AG09319 (cell line): ENCODE results near the gene RCBTB2.

Source experiments
- DNase-seq: peaks from one replicate; pipeline ENCODE4 v3.0.0-alpha.2; 2010; ENCODE audit warnings: low read depth; ENCODE audit errors: extremely low read depth
- CTCF ChIP-seq: IDR thresholded peaks from 2 replicates; pipeline ENCODE4 v1.5.1; 2011; ENCODE audit warnings: low read depth, mild to moderate bottlenecking, inconsistent platforms, low read length, moderate library complexity

Gene RCBTB2

DNA sequence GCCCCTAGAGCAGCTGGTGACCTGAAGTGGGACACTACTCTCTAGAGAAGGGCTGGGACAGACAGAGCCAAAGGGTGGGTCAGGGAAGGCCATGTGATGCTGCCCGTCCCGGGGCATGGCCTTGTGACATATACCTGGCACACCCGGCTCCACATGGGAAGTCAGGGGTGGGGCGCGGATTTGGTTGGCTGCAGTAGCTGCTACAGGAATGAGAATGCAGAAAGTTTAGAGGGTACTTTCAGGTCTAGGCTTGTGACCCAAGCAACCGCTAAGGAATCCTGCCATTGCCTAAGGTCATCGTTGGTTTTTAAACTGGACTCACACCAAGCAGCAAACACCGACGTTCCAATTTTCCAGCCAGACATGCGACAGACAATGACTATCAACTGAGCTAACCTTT lies 25.9 kb downstream of the RCBTB2 start:
- no peak for DNase-seq
- no peak for TF ChIP-seq CTCF

DNA sequence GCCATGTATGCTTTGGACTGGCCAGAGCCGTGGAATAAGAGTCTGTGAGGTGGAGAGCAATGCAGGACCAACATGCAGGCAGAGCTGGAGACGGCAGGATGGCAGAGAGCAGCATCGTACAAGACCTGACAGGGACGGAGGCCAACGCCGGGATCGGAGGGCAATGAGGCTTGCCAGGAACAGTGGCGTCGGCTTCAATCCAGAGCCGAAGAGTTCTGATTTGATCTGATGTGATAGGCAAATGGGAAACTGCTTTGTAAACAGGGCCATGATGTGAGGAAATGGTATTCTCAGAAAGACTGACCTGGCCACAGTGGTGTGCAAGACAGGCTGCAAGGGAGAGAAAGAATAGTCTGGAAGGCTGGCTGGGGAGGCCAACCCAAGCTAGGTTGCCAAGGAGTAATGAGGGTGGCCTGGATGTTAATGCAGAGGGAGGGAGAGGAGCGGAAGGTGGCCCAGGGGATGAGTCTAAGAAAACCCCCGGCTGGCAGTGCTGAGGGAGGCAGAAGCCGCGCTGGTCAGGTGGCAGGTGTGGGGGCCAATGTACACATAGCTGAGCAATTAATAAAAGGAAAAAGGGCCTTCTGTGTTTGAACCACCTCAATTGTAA lies 26.7 kb downstream of the RCBTB2 start:
- no peak for DNase-seq
- TF ChIP-seq CTCF, result no peak

DNA sequence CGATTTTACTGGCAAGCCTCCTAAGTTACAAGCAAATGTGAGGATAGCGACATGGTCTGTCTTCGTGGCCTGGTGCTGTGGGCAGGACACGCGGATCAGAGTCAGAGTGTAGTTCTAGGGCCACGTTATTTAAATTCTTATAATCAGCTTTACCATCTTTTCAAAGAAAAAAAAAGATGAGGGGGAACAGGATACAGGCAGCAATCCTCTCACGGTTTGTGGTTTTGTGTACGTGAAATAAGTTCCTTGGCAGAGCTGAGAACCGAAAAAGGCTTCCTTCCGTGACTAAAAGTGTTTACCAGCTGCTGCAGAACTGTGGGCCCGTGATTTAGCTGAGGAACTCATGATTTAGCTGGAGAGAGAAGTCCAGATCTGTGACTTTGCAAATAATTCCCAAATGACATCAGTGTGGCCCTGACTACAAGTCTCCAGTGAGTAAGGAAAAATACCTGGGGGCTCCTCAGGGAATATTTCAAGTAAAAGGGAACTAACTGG lies 27.2 kb downstream of the RCBTB2 start:
- DNase-seq, result peak; percentile 75
- TF ChIP-seq CTCF, result no peak

DNA sequence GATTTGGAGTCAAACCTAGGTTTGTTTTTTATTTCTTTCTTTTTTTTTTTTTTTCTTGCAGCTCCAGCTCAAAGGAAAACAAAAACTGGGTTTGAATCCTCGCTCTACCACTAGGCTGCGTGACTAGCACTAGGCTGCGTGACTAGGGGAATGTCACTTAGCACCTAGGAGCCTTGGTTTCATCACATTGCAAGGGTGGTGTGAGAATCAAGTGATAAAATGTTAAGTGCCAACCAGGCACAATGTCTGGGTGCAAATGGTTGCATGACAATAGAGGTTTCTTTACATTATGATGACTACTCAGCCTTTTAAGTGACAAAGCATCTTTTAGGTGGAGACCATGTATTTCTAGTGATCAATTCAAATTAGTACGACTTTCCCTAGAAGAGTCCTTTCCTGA lies 27.9 kb downstream of the RCBTB2 start:
- no peak for TF ChIP-seq CTCF
- DNase-seq, result no peak

DNA sequence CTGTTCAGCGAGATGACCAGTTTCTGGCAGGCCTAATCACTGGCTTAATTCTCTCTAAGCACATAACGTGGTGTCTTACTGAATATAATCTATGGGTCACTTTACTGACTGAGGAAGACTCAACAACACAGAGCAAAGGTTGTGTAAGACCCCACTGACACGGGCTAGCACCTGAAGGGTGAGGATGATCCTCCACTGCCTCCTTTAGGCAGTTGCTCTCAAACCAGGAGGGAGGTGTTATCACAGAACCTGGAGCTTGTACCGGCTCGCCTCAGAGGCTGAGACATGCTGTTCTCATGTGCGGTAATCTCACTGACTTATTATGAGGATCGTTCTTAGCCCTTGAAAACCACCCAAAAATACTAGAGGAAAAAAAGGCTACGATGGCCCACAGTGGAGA lies 28.3 kb downstream of the RCBTB2 start:
- DNase-seq, result no peak
- TF ChIP-seq CTCF, result no peak

DNA sequence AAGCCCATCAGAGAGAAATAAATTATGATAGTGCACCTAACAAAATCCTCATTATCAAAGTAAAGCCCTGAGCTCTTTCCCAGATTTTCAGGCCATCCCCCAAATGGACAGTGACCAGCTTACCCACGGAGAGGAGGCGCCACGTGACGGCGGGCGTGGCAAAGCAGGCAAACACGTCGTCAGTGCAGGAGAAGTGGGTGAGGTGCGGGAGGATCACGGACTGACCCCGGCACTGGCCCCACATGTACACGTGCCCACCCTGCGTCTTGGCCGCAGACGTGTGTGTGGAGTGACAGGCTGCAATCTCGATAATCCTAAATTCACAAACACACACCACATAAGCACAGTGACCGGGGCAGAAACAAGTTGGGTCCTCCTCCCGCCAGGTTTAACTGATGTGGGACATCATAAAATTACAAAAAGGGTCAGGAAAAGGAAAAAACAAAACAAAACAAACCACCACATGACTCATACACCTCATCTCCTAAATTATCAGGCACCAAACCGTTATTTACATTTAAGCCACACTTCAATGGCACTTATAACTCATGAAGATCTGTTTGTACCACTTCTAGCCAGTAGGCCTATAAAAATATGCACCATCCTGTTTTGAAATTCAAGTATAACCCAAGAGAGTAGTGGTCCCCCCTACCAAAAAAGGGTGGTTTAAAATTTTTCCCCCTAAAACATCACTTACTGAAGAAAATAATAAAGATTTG lies 30.1 kb downstream of the RCBTB2 start:
- TF ChIP-seq CTCF, result no peak
- no peak for DNase-seq

DNA sequence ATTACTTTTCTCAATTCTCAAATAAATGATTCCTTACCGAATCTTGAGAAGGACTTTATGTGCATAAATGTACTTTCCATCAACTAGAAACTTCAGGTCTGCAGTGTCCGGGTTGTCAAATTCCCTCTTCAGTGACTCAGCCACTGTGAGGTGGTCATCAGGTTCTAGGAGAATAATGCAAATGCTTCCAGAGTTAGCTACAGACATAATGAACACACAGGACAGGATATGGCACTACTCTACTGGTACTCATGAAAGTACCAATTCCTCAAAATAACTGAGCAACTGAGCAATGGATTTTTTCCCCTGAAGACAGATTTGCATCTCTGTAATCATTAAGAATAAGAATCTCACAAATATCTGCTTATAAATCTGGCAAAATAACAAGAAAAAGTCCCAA lies 31.2 kb downstream of the RCBTB2 start:
- DNase-seq, result no peak
- no peak for TF ChIP-seq CTCF
